DLD1 (cell line): ENCODE measurements around the gene TRDN.

ENCODE experiments used
- in situ Hi-C: cut with HindIII; loops from 2 replicates; pipeline ENCODE4 v1.10.0; 2017; ENCODE audit warnings: low sequenced_read_pairs

TRDN gene

DNA sequence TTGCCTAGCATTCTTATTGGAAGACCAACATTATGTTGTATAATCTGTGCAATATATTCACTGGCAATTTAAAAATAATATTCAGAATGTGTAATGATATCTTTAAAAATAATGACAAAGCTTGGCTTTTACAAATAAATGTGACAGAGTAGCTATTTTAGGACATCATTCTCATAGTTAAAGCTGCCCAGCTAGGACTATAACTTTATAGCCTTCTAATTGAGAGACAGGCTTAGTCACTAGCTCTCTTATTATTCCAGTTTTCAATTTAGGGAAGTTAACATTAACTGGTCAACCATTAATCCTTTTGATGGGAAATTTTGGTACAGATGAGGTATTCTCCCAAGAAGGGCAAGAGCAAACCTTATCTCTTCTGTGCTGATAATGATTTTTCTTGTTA is 443.5 kb downstream of the TRDN start:
- in situ Hi-C loops: no loop called here

DNA sequence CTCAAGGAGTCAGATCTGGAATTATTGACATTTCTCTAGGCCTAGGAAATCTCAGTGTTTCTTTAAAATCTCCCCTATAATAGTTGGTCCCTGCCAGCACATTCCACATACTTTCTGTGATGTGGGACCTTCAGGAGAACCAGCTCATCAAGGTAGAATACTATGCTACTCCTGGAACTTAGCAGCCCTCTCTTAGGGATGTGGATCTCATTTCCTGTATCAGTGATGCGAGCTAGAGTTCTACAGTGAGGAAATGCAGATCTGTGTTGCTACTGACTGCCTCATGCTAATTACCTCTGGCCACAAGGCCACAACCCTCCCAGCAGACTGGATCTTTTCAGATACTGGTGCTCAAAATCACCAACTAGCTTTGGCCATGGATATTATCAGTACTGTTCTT is 446.9 kb downstream of the TRDN start:
- in situ Hi-C loops: no loop called here

DNA sequence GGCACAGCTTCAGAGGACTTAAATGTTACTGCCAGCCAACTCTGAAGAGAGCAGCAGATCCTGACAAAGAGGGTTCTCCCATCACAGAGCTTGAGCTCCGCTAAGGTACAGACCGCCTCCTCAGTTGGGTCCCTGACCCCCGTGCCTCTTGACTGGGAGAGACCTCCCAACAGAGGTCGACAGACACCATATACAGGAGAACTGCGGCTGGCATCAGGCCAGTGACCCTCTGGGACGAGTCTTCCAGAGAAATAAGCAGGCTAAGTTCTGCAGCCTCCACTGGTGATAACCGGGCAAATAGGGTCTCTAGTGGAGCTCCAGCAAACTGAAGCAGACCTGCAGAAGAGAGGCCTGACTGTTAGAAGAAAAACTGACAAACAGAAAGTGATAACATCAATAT is 453.8 kb downstream of the TRDN start:
- in situ Hi-C loops: no loop called here

DNA sequence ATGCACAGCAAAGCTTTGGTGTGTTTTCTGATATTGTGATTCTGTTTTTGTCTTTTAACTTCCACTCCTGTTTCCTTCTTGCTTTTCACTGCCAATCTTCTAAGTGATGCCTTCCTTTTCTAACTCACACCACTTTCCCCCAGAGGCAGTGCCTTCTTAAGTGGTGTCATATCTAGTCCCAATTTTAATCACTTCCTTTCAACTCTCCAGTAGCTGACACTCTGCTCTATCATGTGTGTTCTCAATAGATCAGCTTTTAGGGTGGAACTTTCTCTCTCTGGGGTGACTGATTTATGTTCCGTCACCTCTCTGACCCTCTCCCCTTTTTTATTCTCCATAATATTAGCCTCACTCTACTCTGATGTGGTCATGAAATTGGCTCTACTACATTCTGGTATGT is 460.0 kb downstream of the TRDN start:
- in situ Hi-C loops: no loop called here

DNA sequence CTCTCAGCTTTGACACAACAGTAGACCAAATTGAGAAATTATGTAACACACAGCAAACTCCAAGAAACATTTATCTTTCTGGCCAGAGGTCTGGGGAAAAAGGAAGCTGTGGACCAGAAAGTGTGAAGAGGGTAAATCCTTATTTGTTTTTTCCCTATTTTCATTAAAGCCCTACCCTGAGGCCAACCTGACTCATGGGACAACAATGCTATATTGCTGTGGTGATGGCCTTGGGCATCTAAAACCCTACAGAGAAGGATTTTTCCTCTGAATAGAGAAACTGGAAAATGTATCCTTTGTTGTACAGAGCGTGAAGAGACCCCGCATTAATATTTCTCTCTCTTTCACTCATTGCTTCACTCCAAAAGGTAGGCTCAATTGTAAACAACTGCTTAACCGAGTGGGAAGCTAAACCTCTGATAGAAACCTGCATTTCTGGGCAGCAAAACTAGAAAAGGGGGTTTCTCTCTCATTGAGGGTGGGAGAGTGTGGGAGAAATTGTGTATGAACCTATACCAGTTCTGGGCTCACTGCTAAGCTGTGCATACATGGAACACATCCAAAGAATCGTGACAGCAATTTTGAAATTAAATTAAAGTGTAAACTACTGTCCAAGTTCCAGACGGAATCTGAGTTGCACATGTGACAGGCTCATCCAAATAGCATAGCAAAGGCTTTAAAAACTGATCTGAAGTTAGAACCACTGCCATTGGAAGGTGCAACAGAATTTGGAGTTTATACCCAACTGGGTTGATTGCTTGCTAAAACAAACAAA is 465.2 kb downstream of the TRDN start:
- in situ Hi-C loops: no loop called here

DNA sequence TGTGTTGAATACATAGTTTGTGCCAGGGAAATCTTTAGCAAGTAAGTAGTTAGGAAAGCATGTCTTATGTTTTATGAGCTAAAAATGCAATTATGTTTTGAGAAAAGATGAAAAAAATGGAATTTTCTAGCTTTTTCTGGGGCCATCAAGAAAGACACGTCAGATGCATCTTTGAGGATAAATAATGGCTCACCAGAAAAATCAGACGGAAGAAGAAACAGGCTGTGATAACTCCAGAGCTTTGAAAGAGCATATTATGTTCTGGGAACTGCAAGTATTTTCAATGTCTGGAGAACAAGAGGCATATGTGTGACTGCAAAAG is 467.0 kb downstream of the TRDN start:
- in situ Hi-C loops: no loop called here

DNA sequence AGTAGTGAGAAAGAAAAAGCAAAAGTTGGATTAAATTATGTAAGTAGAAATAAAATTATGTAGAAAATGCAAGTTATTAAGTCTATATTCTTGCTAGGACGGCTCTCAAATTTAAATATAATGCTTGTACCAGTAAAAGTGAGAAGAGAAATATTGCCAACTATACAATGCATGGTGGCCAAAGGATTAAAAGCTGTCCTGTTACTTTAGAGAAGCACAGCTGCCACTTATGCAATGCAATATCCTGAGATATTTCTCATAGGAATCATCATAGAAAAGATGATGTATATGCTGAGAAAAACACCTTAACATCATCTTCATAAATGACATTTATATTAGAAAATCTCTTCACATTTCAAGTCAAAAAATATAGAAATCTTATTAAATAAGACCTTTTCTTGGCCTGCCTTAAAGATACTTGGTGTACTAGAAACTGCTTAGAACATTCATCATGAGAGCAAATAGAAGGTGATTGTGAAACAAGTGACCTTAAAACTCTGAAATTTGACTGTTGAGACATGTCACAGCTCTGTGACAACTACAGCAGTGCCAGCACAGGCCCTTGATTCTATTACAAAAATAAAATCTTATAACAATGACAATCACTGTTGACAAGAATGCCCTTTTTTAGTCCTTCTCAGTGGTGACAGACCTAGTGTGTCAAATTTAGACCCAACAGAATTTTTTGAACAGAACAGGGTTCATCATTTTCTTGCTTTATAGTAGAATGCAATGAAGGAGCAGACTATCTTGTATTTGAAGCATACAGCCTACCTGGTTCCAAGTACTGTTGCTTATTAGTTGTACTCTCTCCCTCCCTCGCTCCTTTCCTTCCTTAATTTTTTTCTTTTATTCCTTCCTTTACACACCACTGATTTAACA is 467.6 kb downstream of the TRDN start:
- in situ Hi-C loops: no loop called here

DNA sequence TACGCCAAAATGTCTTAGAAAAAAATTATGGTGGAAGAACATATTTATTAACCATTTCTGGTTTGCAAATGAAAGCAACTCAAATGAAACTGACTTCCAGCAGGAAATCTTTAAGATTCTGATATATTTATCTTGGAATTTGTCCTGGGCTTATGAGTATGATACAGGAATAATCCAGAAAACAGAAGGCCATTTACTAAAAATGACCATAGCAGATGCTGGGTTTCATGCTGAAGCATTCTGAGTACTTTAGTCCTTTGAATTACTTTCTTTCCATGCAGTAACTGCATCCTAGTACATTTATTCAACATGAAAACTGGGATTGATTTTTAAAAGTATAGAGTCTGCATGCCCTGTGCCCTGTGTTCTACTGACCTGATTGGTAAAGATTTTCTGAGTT is 468.3 kb downstream of the TRDN start:
- in situ Hi-C loops: no loop called here
